DMS 273 (cell line): Measurements from ENCODE around the gene ARMC9.
"Not testable (repeated sequence)": the region's sequence is repeated elsewhere in the genome, so short reads cannot be mapped to it uniquely, and the experiment has no call there.

Source experiments
- DNase-seq: peaks from one replicate; lab custom pipeline; 2025; ENCODE audit not compliant: unreplicated experiment; lab: John Stamatoyannopoulos, UW

ARMC9 gene

DNA sequence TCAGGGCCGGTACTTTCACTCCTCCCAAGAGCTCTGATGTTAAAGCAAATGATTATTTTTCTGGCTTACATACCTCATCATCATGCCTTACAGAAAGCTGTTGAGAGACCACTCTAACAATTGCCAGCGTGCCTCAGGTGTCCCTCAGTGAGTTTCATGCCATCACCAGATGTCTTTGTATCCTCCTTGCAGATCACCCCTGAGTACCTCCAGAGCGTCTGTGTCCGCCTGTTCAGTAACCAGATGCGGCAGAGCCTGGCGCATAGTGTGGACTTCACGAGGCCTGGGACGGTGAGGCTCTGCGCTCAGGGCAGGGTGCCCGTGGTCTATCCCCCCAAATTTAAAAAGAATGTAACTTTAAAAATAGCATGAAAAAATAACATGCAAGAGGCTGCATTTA lies 41.3 kb downstream of the ARMC9 start:
- DNase-seq = no peak

DNA sequence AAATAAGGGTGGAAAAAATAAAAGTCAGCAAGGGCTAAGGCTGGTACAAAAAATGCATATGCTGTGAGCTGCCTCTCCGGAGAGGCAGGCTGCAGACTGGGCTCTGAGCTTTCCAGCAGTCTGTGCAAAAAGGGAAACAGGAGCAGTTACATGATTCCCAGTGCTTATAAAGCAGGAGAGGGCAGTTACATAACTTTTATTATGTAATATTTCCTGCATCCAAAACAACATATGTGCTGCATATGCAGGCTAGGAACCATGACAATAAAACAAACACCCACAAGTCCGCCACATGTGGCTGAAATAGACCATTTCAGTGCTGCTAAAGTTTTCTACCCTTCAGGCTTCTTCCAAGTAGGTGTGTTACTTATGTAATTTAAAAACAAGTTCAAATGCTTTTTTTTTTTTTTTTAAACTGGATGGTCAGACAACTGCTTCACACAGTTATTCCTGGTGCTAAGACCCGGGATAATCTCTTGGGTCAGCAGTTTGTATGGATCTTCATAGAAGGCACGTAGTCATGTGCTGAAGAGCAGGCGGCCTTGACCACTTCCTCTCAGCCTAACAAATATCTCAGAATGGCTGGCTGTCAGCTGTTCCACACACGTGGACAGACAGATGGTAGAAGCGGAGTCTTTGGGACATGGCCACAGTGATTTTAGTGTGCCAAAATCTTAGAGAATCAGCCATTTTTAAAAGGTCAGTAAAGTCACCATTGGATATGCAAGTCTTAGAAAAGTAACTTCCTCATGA lies 43.5 kb downstream of the ARMC9 start:
- peak; percentile 29 for DNase-seq

DNA sequence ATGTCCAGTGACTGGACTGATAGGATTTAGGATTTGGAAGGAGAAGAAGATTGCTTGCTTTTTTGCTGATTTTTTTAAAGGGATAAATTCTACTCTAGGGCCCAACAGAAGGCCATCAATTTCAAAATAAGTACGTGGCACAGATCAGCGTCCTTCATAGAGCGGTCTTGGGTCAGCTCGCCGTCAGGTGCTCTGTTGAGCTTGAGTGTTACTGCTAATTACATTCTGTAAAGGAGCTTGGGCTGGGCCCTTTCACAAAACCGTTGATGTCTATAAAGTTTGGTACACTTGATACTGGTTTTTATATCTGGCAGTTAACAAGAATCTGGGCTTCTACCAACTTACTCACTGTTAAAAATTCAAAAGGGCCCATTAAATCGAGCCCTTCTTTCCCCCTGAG lies 45.4 kb downstream of the ARMC9 start:
- no peak for DNase-seq

DNA sequence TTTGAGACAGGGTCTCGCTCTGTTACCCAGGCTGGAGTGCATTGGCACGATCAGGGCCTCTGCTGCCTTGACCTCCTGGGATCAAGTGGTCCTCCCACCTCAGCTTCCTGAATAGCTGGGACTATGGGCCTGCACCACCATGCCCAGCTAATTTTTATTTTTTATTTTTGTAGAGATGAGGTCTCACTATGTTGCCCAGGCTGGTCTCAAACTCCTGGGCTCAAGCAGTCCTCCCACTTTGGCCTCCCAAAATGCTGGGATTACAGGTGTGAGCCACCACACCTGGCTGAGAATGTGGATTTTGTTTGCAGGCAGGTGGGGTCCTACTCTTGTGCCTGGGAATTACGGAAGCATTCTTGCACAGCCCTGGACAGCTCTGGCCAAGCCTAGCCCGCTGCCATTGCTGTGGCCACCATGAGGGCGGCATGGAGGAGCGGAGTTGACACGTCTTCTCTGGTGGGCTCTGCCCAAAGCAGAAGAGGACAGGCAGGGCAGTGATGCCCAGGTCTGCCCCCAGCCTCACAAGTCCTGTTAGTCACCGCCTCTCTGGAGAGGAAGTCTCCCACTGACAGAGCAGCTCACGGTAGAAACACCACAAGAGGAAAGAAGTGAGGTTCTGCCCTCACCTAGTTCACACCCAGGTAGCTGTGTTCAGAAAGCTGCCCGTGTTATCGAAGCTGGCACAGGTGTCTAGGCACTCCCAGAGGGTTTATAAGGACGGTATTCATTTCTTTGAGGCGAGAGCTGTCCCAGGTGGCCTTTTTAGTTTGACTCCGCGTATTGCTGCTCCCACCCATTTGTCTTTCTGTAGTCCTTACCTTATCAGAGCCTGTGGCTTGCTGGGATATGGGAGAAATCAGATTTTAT lies 46.2 kb downstream of the ARMC9 start:
- no peak for DNase-seq

DNA sequence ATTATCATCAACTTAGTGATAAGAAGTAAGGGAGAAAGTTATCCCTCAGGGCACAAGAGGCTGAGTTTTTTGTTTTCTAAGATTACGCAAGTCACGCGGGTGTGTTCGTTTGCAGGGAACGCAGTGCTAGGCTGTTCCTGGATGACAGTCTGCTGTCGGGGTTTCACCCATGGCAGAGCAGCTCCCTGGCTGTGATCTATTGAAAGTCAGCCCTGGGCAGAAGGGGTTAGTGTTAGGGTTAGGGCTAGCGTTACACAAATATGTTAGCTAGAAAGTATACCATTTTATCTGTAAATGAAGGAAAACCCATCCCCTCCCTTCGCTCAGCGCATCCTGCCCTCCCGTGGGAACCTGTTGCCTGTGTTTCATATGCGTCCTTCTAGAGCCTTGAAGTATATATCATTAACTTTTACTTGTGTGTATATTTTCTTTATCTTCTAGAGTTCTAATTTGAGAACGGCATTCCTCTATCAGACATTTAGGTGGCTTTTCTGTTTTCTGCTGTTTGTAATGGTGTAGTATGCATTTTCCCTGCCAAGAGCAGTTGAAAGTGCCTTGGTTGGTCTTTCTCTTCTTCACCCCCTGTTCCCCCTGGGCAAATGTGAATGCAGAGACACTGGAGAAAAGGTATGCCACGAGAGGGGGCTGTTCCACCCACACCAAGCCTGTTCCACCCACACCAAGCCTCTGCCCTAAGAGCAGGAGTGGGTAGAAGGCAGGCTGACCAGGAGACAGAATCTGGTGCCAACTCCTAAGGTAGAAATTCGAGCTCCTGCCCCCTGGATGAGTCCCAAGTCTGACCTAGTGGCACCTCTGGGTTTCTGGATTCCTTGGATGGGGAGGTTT lies 47.0 kb downstream of the ARMC9 start:
- peak; percentile 25 for DNase-seq

DNA sequence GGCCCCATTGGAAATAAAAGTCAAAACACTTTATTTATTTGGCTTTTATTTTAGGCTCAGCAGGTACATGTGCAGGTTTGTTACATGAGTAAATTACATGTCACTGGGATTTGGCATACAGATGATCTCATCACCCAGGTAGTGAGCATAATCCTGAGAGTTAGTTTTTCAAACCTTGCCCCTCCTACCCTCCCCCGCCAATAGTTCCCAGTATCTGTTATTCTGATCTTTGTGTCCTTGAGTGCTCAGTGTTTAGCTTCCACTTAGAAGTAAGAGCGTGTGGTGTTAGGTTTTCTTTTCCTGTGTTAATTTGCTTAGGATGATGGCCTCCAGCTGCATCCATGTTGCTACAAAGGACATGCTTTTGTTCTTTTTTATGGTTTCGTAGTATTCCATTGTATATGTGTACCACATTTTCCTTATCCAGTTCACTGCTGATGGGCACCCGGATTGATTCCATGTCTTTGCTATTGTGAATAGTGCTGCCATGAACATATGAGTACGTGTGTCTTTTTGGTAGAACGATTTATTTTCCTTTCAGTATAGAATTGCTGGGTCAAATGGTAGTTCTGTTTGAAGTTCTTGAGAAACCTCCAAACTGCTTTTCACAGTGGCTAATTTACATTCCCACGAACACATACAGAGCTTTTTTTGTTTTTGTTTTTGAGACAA lies 47.9 kb downstream of the ARMC9 start:
- no peak for DNase-seq

DNA sequence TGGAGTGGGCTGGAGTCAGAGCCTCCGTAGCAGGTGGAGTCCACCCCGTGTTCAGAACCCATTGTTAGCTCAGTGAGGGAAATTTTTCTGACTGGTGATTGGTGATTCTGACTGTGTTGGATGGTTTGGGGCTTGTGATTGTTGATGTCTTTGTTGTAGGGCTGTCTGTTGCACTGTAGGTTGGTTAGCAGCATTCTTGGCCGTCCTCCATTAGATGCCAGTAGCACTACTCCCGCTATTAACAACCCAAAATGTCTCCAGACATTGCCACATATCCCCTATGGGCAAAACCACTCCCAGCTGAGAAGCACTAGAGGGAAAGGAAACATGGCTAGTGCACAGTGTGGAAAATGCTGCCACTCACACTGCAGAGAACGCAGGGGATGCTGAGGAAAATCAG lies 51.7 kb downstream of the ARMC9 start:
- no peak for DNase-seq

DNA sequence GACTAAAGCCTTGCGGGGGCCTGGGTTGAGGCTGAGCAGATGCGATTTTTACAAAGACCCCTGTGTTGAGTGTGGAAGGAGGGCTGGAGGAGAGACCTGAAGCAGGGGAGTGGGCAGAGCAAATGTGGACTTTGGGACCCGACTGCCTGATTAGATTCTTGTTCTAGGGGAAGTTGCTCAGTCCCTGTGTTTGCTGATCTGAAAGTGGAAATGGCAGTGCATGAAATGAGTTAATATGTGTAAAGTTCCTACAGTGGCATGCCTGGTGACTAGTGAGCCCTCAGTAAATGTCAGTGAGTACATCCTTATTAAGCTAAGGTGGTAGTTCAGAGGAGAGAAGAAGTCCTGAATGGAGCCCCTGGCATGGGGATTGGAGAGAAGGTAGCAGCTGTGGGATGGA lies 52.3 kb downstream of the ARMC9 start:
- no peak for DNase-seq

DNA sequence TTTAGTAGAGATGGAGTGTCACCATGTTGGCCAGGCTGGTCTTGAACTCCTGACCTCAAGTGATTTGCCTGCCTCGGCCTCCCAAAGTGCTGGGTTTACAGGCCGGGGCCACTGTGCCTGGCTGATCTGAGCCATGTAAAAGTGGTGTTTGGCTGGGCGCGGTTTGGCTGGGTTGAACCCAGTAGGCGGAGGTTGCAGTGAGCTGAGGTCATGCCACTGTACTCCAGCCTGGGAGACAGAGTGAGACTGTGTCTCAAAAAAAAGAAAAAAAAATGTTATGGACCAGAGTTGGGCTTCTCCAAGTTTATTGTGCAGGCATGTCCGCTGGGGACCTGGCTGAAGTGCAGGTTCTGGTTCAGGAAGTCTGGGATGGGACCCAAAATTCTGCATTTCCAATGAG lies 54.9 kb downstream of the ARMC9 start:
- DNase-seq = not testable (repeated sequence)

DNA sequence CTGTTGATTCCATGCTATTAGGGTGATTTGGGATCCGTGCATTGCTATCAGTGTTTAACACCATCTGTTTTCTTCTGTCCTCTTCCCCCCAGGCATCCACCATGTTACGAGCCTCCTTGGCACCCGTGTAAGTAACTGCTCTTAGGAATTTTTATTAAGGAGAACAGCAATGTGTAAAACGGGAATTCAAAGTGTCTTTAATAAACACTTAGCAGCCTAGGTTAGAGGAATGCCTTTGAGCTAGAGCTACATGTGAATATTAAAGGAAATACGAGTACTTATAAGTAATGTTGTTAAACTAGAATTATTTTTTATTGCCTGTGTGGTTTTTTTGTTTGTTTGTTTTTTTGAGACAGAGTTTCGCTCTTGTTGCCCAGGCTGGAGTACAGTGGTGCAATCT lies 58.1 kb downstream of the ARMC9 start:
- DNase-seq = peak; percentile 27

DNA sequence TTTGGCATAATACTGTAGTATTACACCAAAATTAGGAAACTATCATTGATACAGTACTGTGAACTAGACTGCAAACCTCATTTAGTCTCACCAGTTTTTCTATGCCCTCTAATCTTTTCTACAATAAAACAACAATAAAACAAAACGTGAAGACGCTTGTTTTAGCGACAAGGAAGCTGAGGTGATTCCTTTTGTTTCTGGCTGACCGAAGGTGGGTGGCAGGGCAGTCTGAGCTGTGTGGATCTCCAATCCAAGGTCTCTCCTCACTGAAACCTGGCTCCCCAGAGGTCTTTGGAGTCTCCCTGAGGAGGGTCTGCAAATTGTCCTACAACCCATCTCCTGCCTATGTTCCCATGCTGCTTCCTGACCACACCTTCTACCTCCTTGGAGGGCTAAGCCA lies 59.3 kb downstream of the ARMC9 start:
- DNase-seq = no peak

DNA sequence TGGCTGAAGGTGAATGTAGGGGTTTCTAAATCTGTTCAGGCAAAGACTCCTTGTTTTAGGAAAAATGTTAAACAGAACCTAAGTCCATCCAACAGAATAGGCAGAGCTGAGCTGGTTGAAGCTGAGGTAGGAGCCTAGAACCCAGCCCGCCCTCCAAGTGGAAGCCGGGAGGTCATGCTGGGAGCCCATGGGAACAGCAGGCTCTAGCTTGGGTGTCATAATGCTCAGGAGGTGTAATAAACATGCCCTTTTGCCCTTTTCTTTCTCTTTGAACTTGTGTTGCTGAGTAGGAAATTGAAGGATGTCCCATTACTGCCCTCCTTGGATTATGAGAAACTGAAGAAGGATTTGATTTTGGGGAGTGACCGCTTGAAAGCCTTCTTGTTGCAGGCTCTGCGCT lies 60.3 kb downstream of the ARMC9 start:
- DNase-seq = no peak

DNA sequence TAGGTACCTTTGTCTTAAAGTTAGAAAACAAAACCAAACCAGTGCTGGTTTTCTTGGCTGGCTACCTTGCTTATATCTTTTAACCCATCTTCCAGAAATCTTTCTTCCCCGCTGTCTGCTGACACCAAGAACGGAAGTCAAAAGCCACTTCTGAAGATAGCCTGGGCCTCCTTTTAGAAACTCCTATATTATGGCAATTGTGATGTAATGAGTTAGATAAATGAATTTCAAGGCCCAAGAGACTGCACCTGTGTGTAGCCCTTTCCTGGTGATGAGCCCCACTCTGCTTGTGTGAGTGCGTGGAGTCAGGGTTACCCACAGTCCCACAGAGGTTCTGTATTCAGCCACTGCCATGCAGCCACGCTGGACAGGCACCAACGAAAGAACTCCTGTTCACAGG lies 60.7 kb downstream of the ARMC9 start:
- DNase-seq = no peak

DNA sequence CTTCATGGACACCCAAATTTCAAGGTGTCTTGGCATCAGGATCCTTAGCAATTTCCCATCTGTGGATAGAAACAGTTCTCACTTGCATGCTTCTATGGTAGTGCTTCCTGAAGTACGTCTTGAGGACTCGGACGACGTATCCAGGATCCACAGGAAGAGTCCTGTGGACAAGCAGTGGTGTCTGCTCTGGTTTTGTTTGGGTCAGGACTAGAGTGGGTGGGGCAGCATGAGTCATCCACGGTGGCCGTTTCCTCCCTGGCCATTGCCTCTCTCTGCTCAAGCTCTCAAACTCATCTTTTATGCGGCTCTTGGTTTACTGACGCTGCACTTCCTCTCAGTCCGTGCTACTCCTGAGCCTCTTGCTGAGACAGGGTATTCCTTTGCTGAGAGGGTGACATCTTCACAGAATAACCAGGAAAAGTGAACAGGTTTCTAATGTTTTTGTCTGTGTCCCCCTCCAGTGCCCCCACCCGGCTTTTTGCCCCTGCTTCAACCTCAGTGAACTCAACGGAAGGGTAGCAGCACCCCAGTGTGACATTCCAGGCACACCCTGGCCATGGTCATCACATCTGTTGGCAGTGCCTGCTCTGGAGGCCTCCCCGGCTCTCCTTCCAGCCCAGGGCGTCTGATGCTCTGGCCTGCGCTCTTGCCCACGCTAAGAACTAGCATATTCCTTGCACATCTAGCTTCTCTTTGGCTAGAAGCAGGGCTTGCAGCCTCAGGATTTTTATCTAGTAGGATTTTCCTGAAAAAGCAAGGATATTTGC lies 62.2 kb downstream of the ARMC9 start:
- DNase-seq = no peak

DNA sequence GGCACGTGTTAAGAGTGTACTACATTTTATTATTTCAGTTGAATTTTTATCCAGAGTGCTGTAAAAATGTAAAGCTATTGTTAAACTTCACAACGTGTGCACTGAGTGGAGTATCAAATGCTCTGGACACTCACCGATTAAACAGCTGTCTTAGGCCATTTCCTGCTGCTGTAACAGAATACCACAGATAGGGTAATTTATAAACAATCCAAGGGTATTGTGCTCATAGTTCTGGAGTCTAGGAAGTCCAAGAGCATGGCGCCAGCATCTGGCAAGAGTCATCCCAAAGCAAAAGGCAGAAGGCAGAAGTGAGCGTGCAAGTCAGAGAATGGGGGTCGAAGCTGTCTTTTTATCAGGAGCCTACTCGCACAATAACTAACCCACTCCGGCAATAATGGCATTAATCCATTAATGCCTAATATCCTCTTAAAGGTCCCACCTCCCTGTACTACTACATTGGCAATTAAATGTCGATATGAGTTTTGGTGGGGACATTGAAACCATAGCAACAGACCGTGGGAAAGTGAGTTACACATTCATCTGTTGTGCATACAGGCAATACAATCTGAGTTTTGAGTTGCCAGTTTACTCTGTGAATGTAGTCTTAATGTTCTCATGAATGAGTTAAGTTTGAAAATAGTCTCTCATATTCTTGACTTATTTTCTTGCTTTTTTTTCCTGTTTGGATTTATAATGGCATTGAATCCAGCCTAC lies 64.8 kb downstream of the ARMC9 start:
- DNase-seq = no peak

DNA sequence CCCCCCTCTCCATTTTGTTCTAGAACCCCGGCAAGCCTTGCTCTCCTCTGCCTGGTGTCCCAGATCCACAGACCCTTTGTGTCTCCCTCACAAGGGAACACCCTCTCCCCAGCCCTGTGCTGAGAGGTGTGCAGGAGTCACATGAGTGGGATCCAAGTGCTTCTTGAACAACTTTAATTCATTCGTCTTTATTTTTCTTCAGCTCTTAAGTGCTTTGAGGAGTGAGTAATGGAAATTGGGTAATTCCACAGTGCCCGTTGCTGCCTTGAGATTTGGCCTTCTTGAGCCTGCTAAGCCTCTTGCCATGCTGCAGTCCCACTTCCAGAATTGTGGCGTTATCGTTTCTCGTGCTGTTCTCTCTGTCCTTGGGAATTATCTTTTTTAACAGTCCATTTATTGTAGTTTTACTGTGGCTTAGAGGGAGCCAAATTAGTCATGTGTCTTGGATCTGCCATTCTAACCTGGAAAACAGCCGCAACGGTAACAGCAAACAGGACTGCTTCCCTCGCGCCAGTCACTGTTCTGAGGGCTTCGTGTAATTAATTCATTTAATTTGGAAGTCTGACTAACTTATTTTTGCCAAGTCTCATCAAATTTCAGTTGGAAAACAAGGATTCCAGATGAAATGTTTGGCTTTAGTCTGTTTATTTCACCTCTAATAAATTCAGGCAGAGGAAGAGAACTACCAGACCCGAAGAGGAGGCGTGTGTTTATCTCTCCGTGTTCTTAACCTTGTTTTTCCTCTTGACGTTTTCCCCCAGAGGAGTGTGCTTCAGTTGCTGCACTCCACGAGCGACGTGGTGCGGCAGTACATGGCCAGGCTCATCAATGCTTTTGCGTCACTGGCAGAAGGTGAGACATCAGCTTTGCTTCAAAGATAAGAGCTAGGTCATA lies 72.0 kb downstream of the ARMC9 start:
- DNase-seq = no peak

DNA sequence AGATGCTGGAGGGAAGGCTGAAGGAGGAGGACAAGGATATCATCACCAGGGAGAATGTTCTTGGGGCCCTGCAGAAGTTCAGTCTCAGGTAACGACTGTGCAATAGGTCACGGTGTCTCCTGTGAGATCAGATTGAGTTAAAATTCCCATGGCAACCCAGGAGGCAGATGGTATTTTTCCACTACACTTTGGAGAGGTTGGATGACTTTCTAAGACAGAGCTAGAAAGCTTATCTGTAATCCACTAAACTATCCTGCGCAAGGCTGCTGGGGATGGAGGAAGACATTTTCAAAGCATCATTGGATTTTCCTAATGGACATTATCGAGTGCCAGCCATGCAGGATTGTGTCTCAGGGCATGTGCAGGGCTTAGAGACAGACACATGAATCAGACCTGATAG lies 74.6 kb downstream of the ARMC9 start:
- DNase-seq = no peak

DNA sequence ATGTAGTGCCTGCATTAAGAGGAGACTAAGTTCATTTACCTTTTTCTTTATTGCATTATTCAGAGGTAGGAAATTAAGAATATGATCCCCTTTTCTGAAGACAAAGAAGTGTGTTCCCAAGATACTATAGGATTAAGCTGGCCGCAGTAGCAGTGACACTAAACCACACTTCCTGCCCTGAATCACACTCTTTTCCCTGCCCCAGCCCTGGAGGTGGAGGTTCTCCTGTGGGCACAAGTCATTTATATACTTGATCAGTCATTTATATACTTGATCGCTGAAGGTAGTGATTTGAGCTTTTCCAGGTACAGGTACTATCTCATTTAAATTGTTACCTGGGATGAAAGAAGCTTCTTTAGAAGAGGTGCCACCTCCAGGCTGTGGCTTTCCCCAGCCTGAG lies 78.6 kb downstream of the ARMC9 start:
- no peak for DNase-seq

DNA sequence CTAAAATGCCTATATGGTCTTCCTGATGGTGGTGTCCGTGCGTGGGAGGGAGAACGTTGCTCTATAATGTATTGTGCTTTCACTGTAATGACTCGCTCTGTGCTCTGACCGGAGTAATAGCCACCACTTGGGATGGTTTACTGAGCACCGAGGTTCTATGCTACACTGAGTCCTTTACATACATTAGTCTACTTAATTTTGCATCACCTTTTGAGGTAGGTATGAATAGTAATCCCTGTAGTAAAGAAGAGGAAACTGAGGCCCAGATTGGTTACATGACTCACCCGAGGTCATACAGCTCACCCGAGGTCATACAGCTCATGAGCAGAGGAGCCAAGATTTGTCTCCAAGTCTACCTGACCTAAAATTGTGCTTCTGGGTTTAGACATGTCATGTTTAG lies 79.5 kb downstream of the ARMC9 start:
- DNase-seq = no peak
